PC-3 (cell line): ENCODE data around the gene TSC22D2. TPM values are rescaled to one million over a fixed set of nuclear protein-coding genes. Genes with fewer than 3 reads are reported as not detected.
"Not testable (repeated sequence)": the region's sequence is repeated elsewhere in the genome, so short reads cannot be mapped to it uniquely, and the experiment has no call there.

Experiments
- ATAC-seq: fragments of 200-7000 bp; cut with Tn5 transposase; 2 replicates; pipeline ENCODE4 v1.9.1; 2020; ENCODE audit warnings: mild to moderate bottlenecking, moderate library complexity
- BruUV-seq: library from RNA; stranded (reverse); fragments of 400-500 nt; replicated peaks from 2 replicates; lab custom pipeline; 2021; lab: Mats Ljungman, UMichigan
- CTCF ChIA-PET: fragments of 300-600 bp; sonication (Branson Sonifier 250); formaldehyde crosslinking; loops from one replicate; lab custom pipeline; 2022; ENCODE audit warnings: antibody characterized with exemption; lab: Charles Lee
- POLR2A ChIA-PET: fragments of 300-600 bp; sonication (Branson Sonifier 250); formaldehyde crosslinking; loops from one replicate; lab custom pipeline; 2022; ENCODE audit warnings: antibody characterized with exemption; ENCODE audit not compliant: unreplicated experiment; lab: Charles Lee
- DNase-seq: peaks from one replicate; pipeline ENCODE4 v3.0.0-alpha.2; 2015
- H2AFZ ChIP-seq: fragments of 300-600 bp; sonication (generic); 2 replicates; pipeline ENCODE4 v1.6.0; 2016; ENCODE audit warnings: antibody characterized with exemption, low read length
- H3F3A ChIP-seq: fragments of 300-600 bp; sonication (generic); one replicate; pipeline ENCODE4 v1.6.0; 2017; ENCODE audit warnings: antibody characterized with exemption, low read length, control low read depth, mild to moderate bottlenecking; ENCODE audit not compliant: unreplicated experiment
- H3K27ac ChIP-seq: fragments of 300-600 bp; sonication (generic); 2 replicates; pipeline ENCODE4 v1.5.1; 2016; ENCODE audit warnings: mild to moderate bottlenecking, low read length
- H3K27me3 ChIP-seq: fragments of 300-600 bp; sonication (generic); 2 replicates; pipeline ENCODE4 v1.6.1; 2016; ENCODE audit warnings: low read length, mixed read lengths
- H3K36me3 ChIP-seq: fragments of 300-600 bp; sonication (generic); 2 replicates; pipeline ENCODE4 v1.6.1; 2016; ENCODE audit warnings: low read depth, mixed run types, low read length, mixed read lengths
- H3K4me1 ChIP-seq: fragments of 300-600 bp; sonication (generic); 2 replicates; pipeline ENCODE4 v1.5.1; 2016; ENCODE audit warnings: low read length; ENCODE audit not compliant: insufficient read depth
- H3K4me2 ChIP-seq: fragments of 300-600 bp; sonication (generic); 2 replicates; pipeline ENCODE4 v1.6.0; 2016; ENCODE audit warnings: low read length
- H3K4me3 ChIP-seq: fragments of 300-600 bp; sonication (generic); 2 replicates; pipeline ENCODE4 v1.5.1; 2016; ENCODE audit warnings: mild to moderate bottlenecking, low read length, mixed read lengths
- H3K79me2 ChIP-seq: fragments of 300-600 bp; sonication (generic); 2 replicates; pipeline ENCODE4 v1.6.1; 2017; ENCODE audit warnings: low read length, mixed read lengths
- H3K9ac ChIP-seq: fragments of 300-600 bp; sonication (generic); 2 replicates; pipeline ENCODE4 v1.6.0; 2016; ENCODE audit warnings: mild to moderate bottlenecking, low read length
- H3K9me2 ChIP-seq: fragments of 300-600 bp; sonication (generic); replicated peaks from 2 replicates; pipeline ENCODE4 v1.6.1; 2016; ENCODE audit warnings: mixed run types, low read length, mixed read lengths
- H3K9me3 ChIP-seq: fragments of 300-600 bp; sonication (generic); 2 replicates; pipeline ENCODE4 v1.6.1; 2016; ENCODE audit warnings: low read length, mixed read lengths
- H4K20me1 ChIP-seq: fragments of 300-600 bp; sonication (generic); 2 replicates; pipeline ENCODE4 v1.6.1; 2016; ENCODE audit warnings: low read length, mixed read lengths
- EZH2 ChIP-seq: fragments of 300-600 bp; sonication (generic); IDR thresholded peaks from one replicate; pipeline ENCODE4 v1.6.1; 2017; ENCODE audit warnings: antibody characterized with exemption, mild to moderate bottlenecking, low read length; ENCODE audit not compliant: unreplicated experiment
- EZH2phosphoT487 ChIP-seq: fragments of 300-600 bp; sonication (generic); IDR thresholded peaks from 2 replicates; pipeline ENCODE4 v1.6.1; 2018; ENCODE audit warnings: mild to moderate bottlenecking, antibody characterized with exemption, low read length, borderline replicate concordance
- intact Hi-C: fragments of 100-400 bp; cut with micrococcal nuclease; formaldehyde crosslinking; loops from 2 replicates; pipeline ENCODE4 v1.9.0; 2023
- total RNA-seq: library from RNA; depleted of rRNA; stranded (reverse); fragments of >200 nt; gene quantifications from 2 replicates; pipeline ENCODE4 v1.2.3, GENCODE V29; 2014
- TF ChIP-seq, protein P1 (sequence below): fragments of 300-600 bp; sonication (generic); conservative IDR thresholded peaks from 2 replicates; pipeline ENCODE4 v1.5.1; 2017; ENCODE audit warnings: antibody characterized with exemption, low read depth, mild to moderate bottlenecking, low read length

TSC22D2 gene
- total RNA-seq, 1 experiment from 2014 or later = 9.6 TPM

DNA sequence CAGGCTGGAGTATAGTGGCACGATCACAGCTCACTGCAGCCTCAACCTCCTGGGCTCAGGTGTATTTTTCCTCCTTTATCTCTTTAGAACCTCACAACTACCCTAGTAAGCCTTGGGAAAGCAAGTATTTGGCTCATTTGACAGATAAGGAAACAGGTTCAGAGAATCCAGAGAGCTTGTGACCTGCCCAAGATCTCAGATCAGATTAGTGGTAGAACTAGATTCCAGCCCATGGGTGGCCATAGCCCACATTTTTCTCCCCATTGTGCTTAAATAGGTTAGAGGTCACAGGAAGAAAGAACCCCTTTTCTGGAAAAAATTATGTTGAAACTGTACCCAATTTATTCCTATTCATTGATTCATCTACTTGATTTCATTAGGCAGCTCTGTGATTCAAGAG is 64.3 kb downstream of the TSC22D2 start:
- Histone ChIP-seq H3K9me2 (no peaks in the 10 kb centered on the region), H2AFZ (no peak overlapping the region), H3K27me3 (no peaks in the 10 kb centered on the region), H3K27ac (no peak overlapping the region), H3F3A (peaks cover 14% of the 10 kb centered on the region), H3K4me1 (peaks cover 32% of the 10 kb centered on the region), H3K9me3 (no peaks in the 10 kb centered on the region), H3K4me3 (no peak overlapping the region), H4K20me1 (no peaks in the 10 kb centered on the region), H3K4me2 (no peak overlapping the region), H3K9ac (no peak overlapping the region), H3K79me2 (no peaks in the 10 kb centered on the region), H3K36me3 (no peaks in the 10 kb centered on the region)
- no peak for ATAC-seq
- ChIA-PET CTCF (no interaction called here), POLR2A (no interaction called here)
- TF ChIP-seq, protein P1, sequence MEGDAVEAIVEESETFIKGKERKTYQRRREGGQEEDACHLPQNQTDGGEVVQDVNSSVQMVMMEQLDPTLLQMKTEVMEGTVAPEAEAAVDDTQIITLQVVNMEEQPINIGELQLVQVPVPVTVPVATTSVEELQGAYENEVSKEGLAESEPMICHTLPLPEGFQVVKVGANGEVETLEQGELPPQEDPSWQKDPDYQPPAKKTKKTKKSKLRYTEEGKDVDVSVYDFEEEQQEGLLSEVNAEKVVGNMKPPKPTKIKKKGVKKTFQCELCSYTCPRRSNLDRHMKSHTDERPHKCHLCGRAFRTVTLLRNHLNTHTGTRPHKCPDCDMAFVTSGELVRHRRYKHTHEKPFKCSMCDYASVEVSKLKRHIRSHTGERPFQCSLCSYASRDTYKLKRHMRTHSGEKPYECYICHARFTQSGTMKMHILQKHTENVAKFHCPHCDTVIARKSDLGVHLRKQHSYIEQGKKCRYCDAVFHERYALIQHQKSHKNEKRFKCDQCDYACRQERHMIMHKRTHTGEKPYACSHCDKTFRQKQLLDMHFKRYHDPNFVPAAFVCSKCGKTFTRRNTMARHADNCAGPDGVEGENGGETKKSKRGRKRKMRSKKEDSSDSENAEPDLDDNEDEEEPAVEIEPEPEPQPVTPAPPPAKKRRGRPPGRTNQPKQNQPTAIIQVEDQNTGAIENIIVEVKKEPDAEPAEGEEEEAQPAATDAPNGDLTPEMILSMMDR = no peak
- no peak for TF ChIP-seq EZH2
- TF ChIP-seq EZH2phosphoT487 = no peak
- intact Hi-C loops = no loop called here
- BruUV-seq = no TSS peak
- no peak for DNase-seq

DNA sequence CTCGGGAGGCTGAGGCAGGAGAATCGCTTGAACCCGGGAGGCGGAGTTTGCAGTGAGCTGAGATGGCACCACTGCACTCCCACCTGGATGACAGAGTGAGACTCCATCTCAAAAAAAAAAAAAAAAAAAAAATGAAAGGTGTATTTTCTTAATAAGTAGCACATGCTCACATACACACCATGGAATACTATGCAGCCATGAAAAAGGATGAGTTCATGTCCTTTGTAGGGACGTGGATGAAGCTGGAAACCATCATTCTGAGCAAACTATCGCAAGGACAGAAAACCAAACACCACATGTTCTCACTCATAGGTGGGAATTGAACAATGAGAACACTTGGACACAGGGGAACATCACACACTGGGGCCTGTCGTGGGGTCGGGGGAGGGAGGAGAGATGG is 65.1 kb downstream of the TSC22D2 start:
- CTCF ChIA-PET, DNase-seq, H3K9me3 ChIP-seq, POLR2A ChIA-PET, H3K9me2 ChIP-seq, BruUV-seq, H3K79me2 ChIP-seq, H3K36me3 ChIP-seq, H2AFZ ChIP-seq, H3K27me3 ChIP-seq, H3K4me3 ChIP-seq, H3K4me2 ChIP-seq, H3K27ac ChIP-seq, H4K20me1 ChIP-seq, H3K9ac ChIP-seq, ATAC-seq, intact Hi-C loops: not testable (repeated sequence)
- Histone ChIP-seq H3F3A (peaks cover 14% of the 10 kb centered on the region), H3K4me1 (peaks cover 26% of the 10 kb centered on the region)

DNA sequence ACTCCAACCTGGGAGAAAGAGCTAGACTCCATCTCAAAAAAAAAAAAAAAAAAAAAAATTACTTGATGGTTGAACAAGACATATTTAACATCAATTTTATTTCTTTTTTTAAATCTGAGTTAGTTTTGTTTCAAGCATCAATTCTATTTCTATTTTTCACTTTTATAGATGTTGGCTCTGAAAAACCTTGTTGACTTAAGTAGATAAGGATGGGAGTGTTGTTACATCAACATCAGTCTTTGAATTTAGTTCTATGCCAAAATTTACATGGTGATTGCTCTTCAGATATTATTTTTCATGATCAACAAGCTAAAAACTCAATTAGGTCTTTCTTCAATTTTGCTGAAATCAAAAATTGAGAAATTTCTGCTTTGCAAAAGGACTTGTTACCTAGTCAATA is 71.3 kb downstream of the TSC22D2 start:
- no peaks in the 10 kb centered on the region for H3K79me2 ChIP-seq
- intact Hi-C loops = no loop called here
- H3K36me3 ChIP-seq = no peaks in the 10 kb centered on the region
- ChIA-PET CTCF (no interaction called here), POLR2A (no interaction called here)
- no peaks in the 10 kb centered on the region for H3K27me3 ChIP-seq
- TF ChIP-seq EZH2 (no peak), EZH2phosphoT487 (no peak)
- TF ChIP-seq, protein P1 = no peak
- no peaks in the 10 kb centered on the region for H3K4me1 ChIP-seq
- H3K9me3 ChIP-seq = peaks cover 4% of the 10 kb centered on the region; the same call in 1 of the 2 replicates
- no peak overlapping the region for H2AFZ ChIP-seq
- H3K4me2 ChIP-seq = no peak overlapping the region
- no peak overlapping the region for H3K27ac ChIP-seq
- DNase-seq (no peak), ATAC-seq (no peak)
- BruUV-seq = no TSS peak
- H4K20me1 ChIP-seq = no peaks in the 10 kb centered on the region
- no peaks in the 10 kb centered on the region for H3F3A ChIP-seq
- no peak overlapping the region for H3K9ac ChIP-seq
- no peaks in the 10 kb centered on the region for H3K9me2 ChIP-seq
- H3K4me3 ChIP-seq = no peak overlapping the region
